IMR-90 (cell line): ENCODE measurements around the gene ARHGEF3. TPM values are rescaled to one million over a fixed set of nuclear protein-coding genes. Genes with fewer than 3 reads are reported as not detected.

Experiments used
- ATAC-seq: fragments of 200-7000 bp; cut with Tn5 transposase; 2 replicates; pipeline ENCODE4 v1.9.1; 2020; ENCODE audit warnings: low read depth, mild to moderate bottlenecking, moderate library complexity
- BruUV-seq: library from RNA; stranded (reverse); fragments of 400-500 nt; replicated peaks from 2 replicates; lab custom pipeline; 2021; lab: Mats Ljungman, UMichigan
- CTCF ChIA-PET: fragments of 300-600 bp; formaldehyde crosslinking; extraction: SDS; loops from one replicate; lab custom pipeline; 2021; ENCODE audit warnings: antibody characterized with exemption; lab: Yijun Ruan, JAX
- POLR2A ChIA-PET: fragments of 300-600 bp; sonication (Branson Sonifier 250); formaldehyde crosslinking; loops from one replicate; lab custom pipeline; 2022; ENCODE audit warnings: antibody characterized with exemption; ENCODE audit not compliant: unreplicated experiment; lab: Charles Lee
- DNase-seq: peaks from one replicate; pipeline ENCODE4 v3.0.0; 2013
- H2AFZ ChIP-seq: replicated peaks from 2 replicates; pipeline ENCODE3; 2013; ENCODE audit warnings: low read length, mild to moderate bottlenecking; ENCODE audit not compliant: poor library complexity
- H2AK5ac ChIP-seq: 2 replicates; pipeline ENCODE4 v1.6.1; 2013; ENCODE audit warnings: low read depth, low read length, inconsistent platforms
- H2AK9ac ChIP-seq: replicated peaks from 2 replicates; pipeline ENCODE3; 2013; ENCODE audit warnings: mild to moderate bottlenecking, low read depth, low read length, moderate library complexity; ENCODE audit not compliant: poor library complexity
- H2BK120ac ChIP-seq: 2 replicates; pipeline ENCODE4 v1.6.1; 2013; ENCODE audit warnings: low read depth, low read length, inconsistent platforms
- H2BK15ac ChIP-seq: 3 replicates; pipeline ENCODE4 v1.6.1; 2013; ENCODE audit warnings: low read depth, low read length, inconsistent platforms
- H2BK20ac ChIP-seq: 2 replicates; pipeline ENCODE4 v1.6.1; 2013; ENCODE audit warnings: low read depth, mild to moderate bottlenecking, inconsistent platforms, low read length, moderate library complexity
- H2BK5ac ChIP-seq: 2 replicates; pipeline ENCODE4 v1.6.1; 2013; ENCODE audit warnings: mild to moderate bottlenecking, low read depth, low read length, inconsistent platforms; ENCODE audit not compliant: poor library complexity, severe bottlenecking
- H3K14ac ChIP-seq: replicated peaks from 2 replicates; pipeline ENCODE4 v1.6.1; 2013; ENCODE audit warnings: low read depth, low read length, inconsistent platforms
- H3K18ac ChIP-seq: 2 replicates; pipeline ENCODE4 v1.6.1; 2013; ENCODE audit warnings: low read depth, low read length, control low read depth
- H3K23ac ChIP-seq: 2 replicates; pipeline ENCODE4 v1.6.1; 2013; ENCODE audit warnings: low read depth, low read length, inconsistent platforms
- H3K27ac ChIP-seq: 2 replicates; pipeline ENCODE4 v1.5.1; 2013; ENCODE audit warnings: mild to moderate bottlenecking, control low read depth, low read length; ENCODE audit not compliant: insufficient read depth
- H3K27me3 ChIP-seq: 2 replicates; pipeline ENCODE4 v1.6.1; 2013; ENCODE audit warnings: low read length; ENCODE audit not compliant: control insufficient read depth, insufficient read depth
- H3K36me3 ChIP-seq: 2 replicates; pipeline ENCODE4 v1.6.1; 2013; ENCODE audit warnings: low read length, mixed read lengths; ENCODE audit not compliant: control insufficient read depth, insufficient read depth
- H3K4ac ChIP-seq: 2 replicates; pipeline ENCODE4 v1.6.1; 2013; ENCODE audit warnings: low read depth, low read length, inconsistent platforms
- H3K4me1 ChIP-seq: 2 replicates; pipeline ENCODE4 v1.6.1; 2013; ENCODE audit warnings: low read length, mixed read lengths; ENCODE audit not compliant: control insufficient read depth, insufficient read depth
- H3K4me2 ChIP-seq: 2 replicates; pipeline ENCODE4 v1.6.1; 2013; ENCODE audit warnings: low read depth, mild to moderate bottlenecking, control low read depth, low read length, moderate library complexity
- H3K4me3 ChIP-seq: 2 replicates; pipeline ENCODE4 v1.5.1; 2013; ENCODE audit warnings: low read depth, mild to moderate bottlenecking, control low read depth, low read length, moderate library complexity; ENCODE audit not compliant: insufficient read depth
- H3K56ac ChIP-seq: 2 replicates; pipeline ENCODE4 v1.6.1; 2013; ENCODE audit warnings: low read length, inconsistent platforms; ENCODE audit not compliant: insufficient read depth; ENCODE audit errors: extremely low read depth
- H3K79me1 ChIP-seq, 2 experiments: 2 replicates each; pipeline ENCODE4 v1.6.1; 2013; ENCODE audit warnings: low read length in 2 of 2, inconsistent platforms in 1 of 2, low read depth in 1 of 2
- H3K9ac ChIP-seq: 2 replicates; pipeline ENCODE4 v1.6.1; 2013; ENCODE audit warnings: low read depth, low read length, control low read depth
- H3K9me1 ChIP-seq: 2 replicates; pipeline ENCODE4 v1.6.1; 2013; ENCODE audit warnings: low read length, inconsistent platforms; ENCODE audit not compliant: insufficient read depth
- H3K9me3 ChIP-seq: 2 replicates; pipeline ENCODE4 v1.6.1; 2013; ENCODE audit warnings: low read length; ENCODE audit not compliant: control insufficient read depth, insufficient read depth
- H4K20me1 ChIP-seq: 2 replicates; pipeline ENCODE4 v1.6.1; 2013; ENCODE audit warnings: low read length, inconsistent platforms; ENCODE audit not compliant: insufficient read depth
- H4K5ac ChIP-seq: 2 replicates; pipeline ENCODE4 v1.6.1; 2013; ENCODE audit warnings: mild to moderate bottlenecking, low read depth, low read length, control low read depth
- H4K8ac ChIP-seq, 2 experiments: 2 replicates each; pipeline ENCODE4 v1.6.1; 2013; ENCODE audit warnings: low read depth in 2 of 2, low read length in 2 of 2, control low read depth in 1 of 2, inconsistent platforms in 1 of 2
- H4K91ac ChIP-seq: 2 replicates; pipeline ENCODE4 v1.6.1; 2013; ENCODE audit warnings: low read depth, low read length, inconsistent platforms; ENCODE audit not compliant: insufficient read depth
- BHLHE40 ChIP-seq: fragments of 150-350 bp; IDR thresholded peaks from 2 replicates; pipeline ENCODE4 v1.6.1; 2016; ENCODE audit warnings: mild to moderate bottlenecking, low read depth, low read length
- CEBPB ChIP-seq: IDR thresholded peaks from 2 replicates; pipeline ENCODE4 v1.6.1; 2012; ENCODE audit warnings: low read depth, low read length, improper control_type of control experiment
- CHD1 ChIP-seq: IDR thresholded peaks from 2 replicates; pipeline ENCODE4 v1.6.1; 2012; ENCODE audit warnings: low read depth, low read length, improper control_type of control experiment
- CTCF ChIP-seq: conservative IDR thresholded peaks from 2 replicates; pipeline ENCODE4 v1.5.1; 2012; ENCODE audit warnings: mild to moderate bottlenecking, low read depth, low read length, improper control_type of control experiment
- ELK1 ChIP-seq: fragments of 150-350 bp; IDR thresholded peaks from 2 replicates; pipeline ENCODE4 v1.6.1; 2016; ENCODE audit warnings: low read depth, mild to moderate bottlenecking, low read length, moderate library complexity, borderline replicate concordance
- FOS ChIP-seq: fragments of 150-350 bp; IDR thresholded peaks from 2 replicates; pipeline ENCODE4 v1.6.1; 2016; ENCODE audit warnings: low read depth, low read length
- MAFK ChIP-seq: IDR thresholded peaks from 2 replicates; pipeline ENCODE4 v1.6.1; 2012; ENCODE audit warnings: low read depth, low read length, improper control_type of control experiment
- MAZ ChIP-seq: IDR thresholded peaks from 2 replicates; pipeline ENCODE4 v1.6.1; 2012; ENCODE audit warnings: low read depth, mild to moderate bottlenecking, low read length, improper control_type of control experiment, moderate library complexity, borderline replicate concordance
- MXI1 ChIP-seq: IDR thresholded peaks from 2 replicates; pipeline ENCODE4 v1.6.1; 2012; ENCODE audit warnings: low read depth, mild to moderate bottlenecking, low read length, moderate library complexity, borderline replicate concordance
- NFE2L2 ChIP-seq: fragments of 150-350 bp; IDR thresholded peaks from 2 replicates; pipeline ENCODE4 v1.6.1; 2016; ENCODE audit warnings: low read depth, mild to moderate bottlenecking, low read length
- POLR2A ChIP-seq: IDR thresholded peaks from 2 replicates; pipeline ENCODE4 v1.6.1; 2012; ENCODE audit warnings: mild to moderate bottlenecking, low read depth, low read length
- RAD21 ChIP-seq: IDR thresholded peaks from 2 replicates; pipeline ENCODE4 v1.6.1; 2012; ENCODE audit warnings: low read length, improper control_type of control experiment
- RCOR1 ChIP-seq: IDR thresholded peaks from 2 replicates; pipeline ENCODE4 v1.6.1; 2012; ENCODE audit warnings: mild to moderate bottlenecking, low read length, improper control_type of control experiment; ENCODE audit not compliant: insufficient replicate concordance
- RFX5 ChIP-seq: IDR thresholded peaks from 2 replicates; pipeline ENCODE4 v1.8.0; 2012; ENCODE audit warnings: low read depth, mild to moderate bottlenecking, low read length, moderate library complexity
- SMC3 ChIP-seq: fragments of 150-350 bp; IDR thresholded peaks from 2 replicates; pipeline ENCODE4 v1.6.1; 2016; ENCODE audit warnings: low read depth, mild to moderate bottlenecking, antibody characterized with exemption, low read length, moderate library complexity
- USF2 ChIP-seq: fragments of 150-350 bp; IDR thresholded peaks from 2 replicates; pipeline ENCODE4 v1.6.1; 2017; ENCODE audit warnings: mild to moderate bottlenecking, antibody characterized with exemption, low read length, low read depth
- WGBS, 2 experiments: methylation state at CpG; one replicate each; pipeline versions ENCODE4 v1.1.5 to v1.1.7; 2013; ENCODE audit warnings: missing lambda C conversion rate in 2 of 2; ENCODE audit not compliant: insufficient read length in 1 of 2; ENCODE audit errors: extremely low coverage in 2 of 2; 5-methylcytosine and 5-hydroxymethylcytosine counted together
- dilution Hi-C: fragments of 300-500 bp; cut with HindIII; formaldehyde crosslinking; loops from one replicate; pipeline ENCODE4 v1.14.3; 2018; ENCODE audit warnings: low sequenced_read_pairs; ENCODE audit not compliant: unreplicated experiment
- in situ Hi-C: fragments of 300-500 bp; cut with MboI; formaldehyde crosslinking; loops from 3 replicates; pipeline ENCODE4 v1.14.3; 2019; ENCODE audit warnings: low sequenced_read_pairs, inconsistent platforms, mixed read lengths
- intact Hi-C: fragments of 100-400 bp; cut with micrococcal nuclease; formaldehyde crosslinking; loops from 2 replicates; pipeline ENCODE4 v1.10.0; 2022
- polyA plus RNA-seq, 3 experiments: library from polyadenylated mRNA; depleted of rRNA; stranded (reverse); fragments of >200 nt; gene quantifications; 2 replicates each; pipeline ENCODE4 v1.2.3, GENCODE V29; 2012; ENCODE audit warnings: low replicate concordance in 1 of 3
- total RNA-seq: library from RNA; depleted of rRNA; stranded (reverse); fragments of >200 nt; gene quantifications from 2 replicates; pipeline ENCODE4 v1.2.3, GENCODE V29; 2012

ARHGEF3 gene
- total and polyA plus RNA-seq, 2 of the 4 experiments (the other 2 are of a cell fraction), result 2.1 to 2.3 TPM

GRCh38 chr3:56724676-56725075, 77.1 kb downstream of the ARHGEF3 start:
- Histone ChIP-seq H4K91ac (no peak overlapping the region), H4K8ac (no peak overlapping the region), H3K9me1 (no peaks in the 10 kb centered on the region), H3K4me3 (no peak overlapping the region), H2BK15ac (no peak overlapping the region), H4K20me1 (no peaks in the 10 kb centered on the region), H3K56ac (no peak overlapping the region), H2BK120ac (no peak overlapping the region), H2BK20ac (no peak overlapping the region), H2AK9ac (no peak overlapping the region), H2BK5ac (no peak overlapping the region), H3K4me1 (no peaks in the 10 kb centered on the region), H3K36me3 (peaks cover 5% of the 10 kb centered on the region; the same call in 1 of the 2 replicates), H3K4me2 (no peak overlapping the region), H3K18ac (no peak overlapping the region), H4K5ac (no peak overlapping the region), H3K27me3 (no peaks in the 10 kb centered on the region), H2AK5ac (no peak overlapping the region), H3K4ac (no peak overlapping the region), H3K79me1 (no peaks in the 10 kb centered on the region), H3K14ac (no peak overlapping the region), H2AFZ (no peak overlapping the region), H3K23ac (no peak overlapping the region), H3K9me3 (no peaks in the 10 kb centered on the region), H3K9ac (no peak overlapping the region), H3K27ac (no peak overlapping the region)
- dilution Hi-C loops (no loop called here), intact Hi-C loops (no loop called here), in situ Hi-C loops (no loop called here)
- DNase-seq (no peak), ATAC-seq (no peak)
- TF ChIP-seq MXI1 (no peak), FOS (no peak), POLR2A (no peak), CEBPB (no peak), RCOR1 (no peak), MAFK (no peak), RAD21 (no peak), CHD1 (no peak), ELK1 (no peak), CTCF (no peak), RFX5 (no peak), SMC3 (no peak), NFE2L2 (no peak), BHLHE40 (no peak), USF2 (no peak), MAZ (no peak)
- CTCF ChIA-PET, result interaction anchor here (0.6 to 1.0 kb wide), 2 partner anchors 77 to 168 kb away, joined by 3 read pairs; partner anchors contain the start of gene ARHGEF3
- POLR2A ChIA-PET, result interaction anchor here (0.6 kb wide), 1 partner anchor 59 kb away, joined by 3 read pairs; no protein-coding TSS in a partner anchor
- no CpG with 5 or more reads among the region's 3 CpGs for WGBS, 2 experiments
- no TSS peak for BruUV-seq
